Stimulated activated CD8-positive, alpha-beta memory T cell treated with anti-CD3 and anti-CD28 coated beads, Interleukin-12 subunit alpha, Interleukin-12 subunit beta, amount 100 ng/mL, for 4 hours (primary cell): Measurements from ENCODE around the gene ALPL.
"Not testable (repeated sequence)": the region's sequence is repeated elsewhere in the genome, so short reads cannot be mapped to it uniquely, and the experiment has no call there.

Source experiments
- DNase-seq: peaks from one replicate; pipeline ENCODE4 v3.0.0-alpha.2; 2020; ENCODE audit warnings: low read depth

The ALPL gene

GRCh38 chr1:21559788-21560567 is 50.8 kb downstream of the ALPL start:
- no peak for DNase-seq

GRCh38 chr1:21560916-21561638 is 51.9 kb downstream of the ALPL start:
- no peak for DNase-seq

- no peak for DNase-seq
Measured at GRCh38 chr1:21562896-21563295, 53.7 kb downstream of the ALPL start.

- DNase-seq = no peak
Measured at GRCh38 chr1:21563971-21564370, 54.7 kb downstream of the ALPL start.

- no peak for DNase-seq
Measured at GRCh38 chr1:21564521-21565095, 55.4 kb downstream of the ALPL start.

- DNase-seq = no peak
Measured at GRCh38 chr1:21565285-21565684, 56.1 kb downstream of the ALPL start.

- not testable (repeated sequence) for DNase-seq
Measured at GRCh38 chr1:21566361-21566760, 57.1 kb downstream of the ALPL start.

- DNase-seq = no peak
Measured at GRCh38 chr1:21567241-21568005, 58.2 kb downstream of the ALPL start.

- DNase-seq = no peak
Measured at GRCh38 chr1:21568006-21568746, 59.0 kb downstream of the ALPL start.

- no peak for DNase-seq
Measured at GRCh38 chr1:21568809-21569385, 59.7 kb downstream of the ALPL start.

- no peak for DNase-seq
Measured at GRCh38 chr1:21569820-21570527, 60.8 kb downstream of the ALPL start.

- no peak for DNase-seq
Measured at GRCh38 chr1:21570528-21570875, 61.3 kb downstream of the ALPL start.

GRCh38 chr1:21570885-21571284 is 61.7 kb downstream of the ALPL start:
- DNase-seq = no peak

GRCh38 chr1:21572221-21572620 is 63.0 kb downstream of the ALPL start:
- DNase-seq = no peak

GRCh38 chr1:21572735-21573277 is 63.6 kb downstream of the ALPL start:
- no peak for DNase-seq

GRCh38 chr1:21573475-21573874 is 64.3 kb downstream of the ALPL start:
- DNase-seq = no peak

GRCh38 chr1:21573971-21574465 is 64.8 kb downstream of the ALPL start:
- no peak for DNase-seq

- no peak for DNase-seq
Measured at GRCh38 chr1:21574466-21575151, 65.4 kb downstream of the ALPL start.

GRCh38 chr1:21575351-21575942 is 66.2 kb downstream of the ALPL start:
- DNase-seq = no peak
